LNCAP (cell line): Measurements from ENCODE around the gene CECR2.

Experiments used
- TF ChIP-seq, protein P1 (sequence below): fragments of 450-650 bp; IDR thresholded peaks from 2 replicates; pipeline ENCODE4 v1.5.1; 2017; ENCODE audit warnings: mild to moderate bottlenecking

Gene CECR2

DNA sequence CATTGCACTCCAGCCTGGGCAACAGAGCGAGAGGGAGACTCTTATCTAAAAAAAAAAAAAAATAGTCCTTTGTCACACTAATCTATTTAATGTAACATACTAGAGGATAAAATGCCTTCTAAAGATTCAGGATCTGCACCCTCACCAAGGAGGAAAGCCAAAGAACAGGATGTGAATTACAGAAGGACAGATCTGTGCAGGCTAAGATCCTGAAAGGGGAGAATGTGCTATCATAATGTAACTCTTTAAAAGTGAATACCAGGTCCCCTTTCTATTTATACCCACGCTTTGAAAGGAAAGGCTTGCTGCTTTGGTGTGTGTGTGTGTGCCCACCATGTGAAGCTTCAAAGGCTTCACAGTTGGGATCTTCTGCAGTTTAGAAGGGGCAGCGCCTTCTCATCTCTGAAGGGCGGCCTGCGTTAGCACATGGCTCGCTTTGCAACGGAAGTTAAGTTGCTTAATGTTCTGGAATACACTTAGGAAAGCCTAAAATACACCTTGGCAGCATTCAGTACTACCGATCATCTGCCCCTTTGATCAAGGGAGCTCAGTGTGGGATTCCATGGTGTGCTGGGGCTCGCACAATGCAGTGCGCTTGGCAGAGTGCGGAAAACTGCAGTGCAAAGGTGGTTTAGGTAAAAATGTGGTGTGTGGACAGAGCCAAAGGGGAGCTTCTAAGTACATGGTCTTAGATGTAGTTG lies 6.8 kb downstream of the CECR2 start:
- TF ChIP-seq, protein P1, sequence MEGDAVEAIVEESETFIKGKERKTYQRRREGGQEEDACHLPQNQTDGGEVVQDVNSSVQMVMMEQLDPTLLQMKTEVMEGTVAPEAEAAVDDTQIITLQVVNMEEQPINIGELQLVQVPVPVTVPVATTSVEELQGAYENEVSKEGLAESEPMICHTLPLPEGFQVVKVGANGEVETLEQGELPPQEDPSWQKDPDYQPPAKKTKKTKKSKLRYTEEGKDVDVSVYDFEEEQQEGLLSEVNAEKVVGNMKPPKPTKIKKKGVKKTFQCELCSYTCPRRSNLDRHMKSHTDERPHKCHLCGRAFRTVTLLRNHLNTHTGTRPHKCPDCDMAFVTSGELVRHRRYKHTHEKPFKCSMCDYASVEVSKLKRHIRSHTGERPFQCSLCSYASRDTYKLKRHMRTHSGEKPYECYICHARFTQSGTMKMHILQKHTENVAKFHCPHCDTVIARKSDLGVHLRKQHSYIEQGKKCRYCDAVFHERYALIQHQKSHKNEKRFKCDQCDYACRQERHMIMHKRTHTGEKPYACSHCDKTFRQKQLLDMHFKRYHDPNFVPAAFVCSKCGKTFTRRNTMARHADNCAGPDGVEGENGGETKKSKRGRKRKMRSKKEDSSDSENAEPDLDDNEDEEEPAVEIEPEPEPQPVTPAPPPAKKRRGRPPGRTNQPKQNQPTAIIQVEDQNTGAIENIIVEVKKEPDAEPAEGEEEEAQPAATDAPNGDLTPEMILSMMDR = no peak

DNA sequence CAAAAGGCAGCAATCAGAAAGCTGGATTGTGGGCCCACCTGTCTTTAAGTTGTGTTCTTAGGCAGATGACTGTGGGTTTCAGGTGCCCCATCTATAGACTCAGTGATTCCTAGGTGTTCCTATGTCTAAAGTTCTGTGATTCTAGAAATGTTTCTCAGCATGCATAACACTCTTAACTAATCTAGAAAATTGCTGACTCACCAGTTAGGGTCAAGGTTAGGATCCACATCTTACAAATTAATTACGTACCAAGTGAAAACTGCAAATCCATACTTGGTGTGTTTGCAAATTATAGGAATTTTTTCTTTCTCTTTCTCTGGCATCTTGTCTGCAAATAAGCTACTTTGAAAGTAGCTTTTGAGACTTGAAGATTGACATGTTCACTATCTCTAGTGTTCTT lies 7.7 kb downstream of the CECR2 start:
- TF ChIP-seq, protein P1 = no peak

DNA sequence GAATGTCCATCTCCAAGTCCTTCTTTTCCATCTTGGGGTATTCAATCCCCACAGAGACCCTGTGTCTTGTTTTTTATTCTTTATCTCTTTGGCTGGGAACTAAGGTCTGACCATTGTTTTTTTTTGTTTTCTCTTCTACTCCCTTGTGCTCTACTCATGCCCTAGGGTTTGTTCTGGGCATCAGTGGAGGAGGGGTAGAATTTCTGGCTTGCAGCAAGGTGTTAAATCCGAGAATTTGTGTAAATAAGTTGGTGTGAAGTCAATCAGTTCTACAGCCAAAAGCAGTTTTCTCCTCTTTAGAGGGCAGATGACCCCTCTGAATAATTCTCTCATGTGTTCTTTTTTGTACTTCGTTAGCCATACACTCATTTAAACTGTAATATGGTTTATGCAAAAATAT lies 10.7 kb downstream of the CECR2 start:
- TF ChIP-seq, protein P1 = no peak

DNA sequence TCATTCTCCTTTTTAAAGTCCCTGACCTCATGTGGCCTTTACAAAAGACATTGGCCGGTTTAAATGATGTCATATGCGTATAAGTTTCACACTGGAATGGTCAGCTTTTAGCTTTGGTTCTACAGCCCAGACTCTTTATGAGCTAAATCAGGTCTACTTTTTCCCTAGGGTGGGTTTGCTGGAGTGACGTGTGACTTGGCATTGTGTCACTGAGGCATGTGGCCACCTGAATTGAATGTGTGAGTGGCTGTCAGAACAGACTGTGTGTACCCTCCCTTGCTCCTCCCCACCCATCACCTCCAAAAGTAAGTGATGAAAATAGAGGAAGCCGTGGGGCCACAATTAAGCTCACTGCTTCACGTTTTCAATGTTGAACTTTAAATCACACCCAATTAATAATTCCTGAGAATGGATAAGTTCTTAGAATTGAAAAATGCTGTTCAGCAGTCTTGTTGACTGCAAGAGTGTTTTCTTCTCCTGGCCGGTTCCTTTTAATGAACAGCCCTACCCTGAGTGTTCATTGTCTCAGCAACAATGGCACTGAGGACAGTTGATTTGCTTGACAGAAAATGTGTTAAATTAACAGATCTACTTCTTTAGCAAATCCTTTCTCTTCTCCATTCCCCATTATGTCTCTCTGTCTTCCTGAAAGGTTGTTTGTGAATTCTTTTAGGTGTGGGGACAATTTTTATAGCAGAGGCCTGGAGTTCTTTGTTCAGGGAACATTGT lies 11.3 kb downstream of the CECR2 start:
- TF ChIP-seq, protein P1 = no peak

DNA sequence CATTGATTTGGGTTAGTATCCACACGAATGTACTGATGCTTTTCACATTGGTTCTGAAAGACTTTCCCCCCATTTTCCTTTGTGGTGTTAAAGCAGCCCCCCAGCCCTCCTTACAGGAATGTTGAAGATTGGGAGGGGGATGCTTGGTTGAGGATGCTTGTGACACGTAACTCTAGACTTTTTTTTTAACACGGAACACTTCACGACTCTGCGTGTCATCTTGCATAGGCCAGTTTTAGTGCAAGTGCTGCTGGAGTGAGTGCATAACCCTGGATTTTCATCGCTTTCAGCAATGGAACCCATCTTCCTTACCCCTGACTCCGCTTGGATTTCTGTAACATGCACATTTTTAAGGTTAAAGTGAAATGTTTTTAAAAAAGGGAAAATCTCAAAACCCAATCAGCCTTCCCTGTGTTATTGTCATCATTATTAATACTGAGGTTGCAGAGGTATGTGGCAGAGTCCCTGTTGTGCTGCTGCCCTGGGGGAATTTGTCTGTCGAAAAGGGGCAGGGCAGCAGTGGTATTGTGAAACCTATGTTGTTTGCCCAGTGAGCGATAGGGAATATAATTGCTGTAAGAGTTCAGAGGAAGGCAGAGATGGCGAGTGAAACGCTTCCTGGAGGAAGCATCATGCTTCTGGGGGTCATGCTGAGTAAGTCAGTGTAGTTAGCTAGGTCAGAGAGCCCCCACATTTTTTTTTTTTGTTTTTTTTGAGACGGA lies 12.1 kb downstream of the CECR2 start:
- TF ChIP-seq, protein P1 = no peak

DNA sequence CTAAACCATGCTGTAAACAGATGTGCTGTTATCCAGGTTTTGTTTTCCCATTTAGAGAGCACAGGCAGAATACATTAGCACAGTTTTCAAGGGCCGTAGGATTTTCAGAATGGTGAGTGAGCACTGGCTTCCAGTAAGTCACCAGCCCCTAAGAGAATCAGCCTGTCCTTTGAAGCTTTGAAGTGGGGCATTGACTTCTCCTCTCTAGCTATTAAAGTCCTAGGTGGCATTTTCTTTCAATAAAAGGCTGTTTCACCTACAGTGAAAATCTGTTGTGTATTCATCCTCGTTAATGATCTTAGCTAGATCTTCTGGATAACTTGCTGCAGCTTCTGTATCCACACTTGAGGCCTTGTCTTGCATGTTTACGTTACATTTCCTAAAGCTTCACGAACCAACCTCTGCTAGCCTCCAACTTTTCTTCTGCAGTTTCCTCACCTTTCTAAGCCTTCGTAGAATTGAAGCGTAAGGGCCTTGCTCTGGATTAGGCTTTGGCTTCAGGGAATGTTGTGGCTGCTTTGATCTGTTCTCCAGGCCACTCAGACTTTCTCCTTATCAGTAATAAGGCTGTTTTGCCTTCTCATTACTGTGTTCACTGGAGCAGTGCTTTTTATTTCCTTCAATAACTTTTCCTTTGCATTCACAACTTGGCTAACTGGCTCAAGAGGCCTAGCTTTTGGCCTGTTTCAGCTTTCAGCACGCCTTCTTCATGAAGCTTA lies 15.5 kb downstream of the CECR2 start:
- TF ChIP-seq, protein P1 = no peak

DNA sequence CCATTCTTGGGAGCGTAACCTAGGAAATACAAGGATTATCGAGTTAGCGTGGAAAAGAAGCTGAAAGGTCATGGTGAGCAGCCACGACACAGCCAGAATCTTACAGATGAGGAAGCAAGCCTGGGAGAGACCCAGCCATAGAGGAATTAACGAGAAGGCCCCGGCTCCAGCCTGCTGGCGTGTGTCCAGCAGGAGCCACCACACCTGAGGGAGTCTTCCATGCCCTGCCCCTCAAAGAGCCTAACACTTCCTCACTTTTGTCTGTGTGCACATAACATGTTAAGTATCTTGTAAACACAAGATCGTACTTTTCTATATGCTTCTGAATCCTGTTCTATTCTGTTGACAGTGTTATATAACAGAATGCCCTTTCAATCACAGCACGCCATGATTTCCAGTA lies 18.1 kb downstream of the CECR2 start:
- TF ChIP-seq, protein P1 = no peak
